ENCODE measurements around the gene CLSTN3.

DNA sequence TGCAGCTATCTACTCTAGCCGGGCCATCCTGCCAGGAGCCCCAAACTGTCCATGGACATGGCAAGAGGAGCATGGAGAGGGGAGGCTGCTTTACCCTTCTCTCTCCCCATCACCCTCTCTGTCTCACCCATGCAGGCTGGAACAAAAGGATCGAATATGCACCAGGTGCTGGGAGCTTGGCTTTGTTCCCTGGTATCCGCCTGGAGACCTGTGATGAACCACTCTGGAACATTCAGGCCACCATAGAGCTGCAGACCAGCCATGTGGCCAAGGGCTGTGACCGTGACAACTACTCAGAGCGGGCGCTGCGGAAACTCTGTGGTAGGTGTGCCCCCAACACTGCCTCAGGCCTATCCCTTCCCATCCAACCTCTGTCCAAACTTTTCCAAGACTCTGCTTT, 5.9 kb downstream of the CLSTN3 start:
- TF ChIP-seq, protein P1, sequence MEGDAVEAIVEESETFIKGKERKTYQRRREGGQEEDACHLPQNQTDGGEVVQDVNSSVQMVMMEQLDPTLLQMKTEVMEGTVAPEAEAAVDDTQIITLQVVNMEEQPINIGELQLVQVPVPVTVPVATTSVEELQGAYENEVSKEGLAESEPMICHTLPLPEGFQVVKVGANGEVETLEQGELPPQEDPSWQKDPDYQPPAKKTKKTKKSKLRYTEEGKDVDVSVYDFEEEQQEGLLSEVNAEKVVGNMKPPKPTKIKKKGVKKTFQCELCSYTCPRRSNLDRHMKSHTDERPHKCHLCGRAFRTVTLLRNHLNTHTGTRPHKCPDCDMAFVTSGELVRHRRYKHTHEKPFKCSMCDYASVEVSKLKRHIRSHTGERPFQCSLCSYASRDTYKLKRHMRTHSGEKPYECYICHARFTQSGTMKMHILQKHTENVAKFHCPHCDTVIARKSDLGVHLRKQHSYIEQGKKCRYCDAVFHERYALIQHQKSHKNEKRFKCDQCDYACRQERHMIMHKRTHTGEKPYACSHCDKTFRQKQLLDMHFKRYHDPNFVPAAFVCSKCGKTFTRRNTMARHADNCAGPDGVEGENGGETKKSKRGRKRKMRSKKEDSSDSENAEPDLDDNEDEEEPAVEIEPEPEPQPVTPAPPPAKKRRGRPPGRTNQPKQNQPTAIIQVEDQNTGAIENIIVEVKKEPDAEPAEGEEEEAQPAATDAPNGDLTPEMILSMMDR (IDR thresholded peaks at IDR 0.05) = no peak
- no peak for TF ChIP-seq POLR2A (IDR thresholded peaks at IDR 0.05)

Data from testis (tissue), 2 donors.